NCI-H524 treated with DMSO at 0.1 percent for 48 hours (cell line): ENCODE measurements around the gene ATXN1.

Experiments
- DNase-seq: peaks from one replicate; lab custom pipeline; 2025; lab: John Stamatoyannopoulos, UW

Gene ATXN1

DNA sequence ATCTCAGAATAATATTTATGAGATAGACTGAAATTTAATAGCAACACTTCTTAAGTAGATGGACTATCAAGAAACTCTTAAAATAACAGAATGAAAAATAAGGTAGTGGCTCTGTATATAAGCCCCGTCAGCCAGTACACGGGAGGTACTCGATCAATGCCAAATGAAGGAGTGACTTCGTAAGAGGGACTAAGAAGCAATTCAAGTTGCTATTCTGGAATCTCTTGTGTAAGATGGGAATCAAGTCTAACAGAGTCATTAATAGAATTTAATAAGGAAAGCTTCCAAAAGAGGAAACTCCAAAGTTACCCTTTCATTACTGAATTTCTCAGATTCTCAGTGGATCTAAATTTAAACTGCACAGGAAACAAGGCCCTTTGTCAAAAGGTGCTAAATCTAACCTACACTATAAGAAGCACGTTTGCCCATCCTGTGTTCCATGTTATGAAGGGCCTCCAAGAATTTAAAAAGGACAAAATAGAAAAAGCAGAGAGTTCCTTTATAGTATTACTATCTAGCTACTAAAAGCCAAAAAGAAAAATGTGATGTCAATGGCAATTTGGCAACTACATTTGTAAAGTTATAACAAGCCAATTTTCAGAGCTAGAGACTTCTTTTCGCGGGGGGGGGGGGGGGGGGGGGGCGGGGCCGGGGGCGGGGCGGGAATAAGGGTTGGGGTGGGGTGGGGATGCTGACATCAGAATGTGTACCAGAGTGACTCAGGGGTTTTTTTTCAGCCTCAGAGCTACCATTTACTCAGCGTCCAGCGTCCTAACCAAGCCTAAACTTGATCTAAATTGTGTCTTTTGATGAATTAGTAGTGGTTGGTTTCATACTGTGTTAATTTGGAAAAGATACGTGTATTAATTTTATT, 322.3 kb downstream of the ATXN1 start:
- DNase-seq: no peak

DNA sequence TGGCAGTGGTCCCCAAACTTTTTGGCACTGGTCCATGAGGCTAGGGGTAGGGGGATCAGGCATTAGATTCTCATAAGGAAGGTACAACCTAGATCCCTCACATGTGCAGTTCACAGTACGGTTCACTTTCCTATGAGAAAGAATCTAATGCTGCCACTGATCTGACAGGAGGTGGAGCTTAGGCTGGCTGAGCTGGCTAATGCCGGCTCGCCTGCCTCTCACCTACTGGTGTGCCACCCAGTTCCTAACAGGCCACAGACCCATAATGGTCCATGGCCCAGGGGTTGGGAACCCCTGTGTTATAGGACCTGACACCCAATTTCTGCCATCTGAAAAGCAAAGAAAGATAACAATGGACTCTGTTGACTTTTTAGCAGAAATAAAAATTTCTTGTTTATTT, 323.3 kb downstream of the ATXN1 start:
- DNase-seq: no peak

DNA sequence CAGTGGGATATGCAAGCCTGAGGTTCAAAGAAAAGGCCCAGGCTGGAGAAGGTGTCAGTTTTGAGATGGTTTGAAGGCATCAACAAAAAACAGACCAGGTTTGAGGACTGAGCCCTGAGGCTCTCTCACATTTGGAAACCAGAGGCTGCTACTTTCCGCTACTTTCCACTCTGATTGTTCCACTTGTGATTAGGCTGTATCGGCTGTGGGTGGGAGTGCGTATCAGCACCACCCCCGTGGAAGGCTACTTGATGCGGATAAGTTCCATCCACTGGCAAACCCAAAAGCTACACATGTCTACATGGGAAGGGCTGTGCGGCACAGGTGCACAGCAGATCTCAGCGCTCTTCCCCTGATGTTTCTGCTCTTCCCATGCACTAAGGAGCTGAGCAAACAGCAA, 324.2 kb downstream of the ATXN1 start:
- no peak for DNase-seq

DNA sequence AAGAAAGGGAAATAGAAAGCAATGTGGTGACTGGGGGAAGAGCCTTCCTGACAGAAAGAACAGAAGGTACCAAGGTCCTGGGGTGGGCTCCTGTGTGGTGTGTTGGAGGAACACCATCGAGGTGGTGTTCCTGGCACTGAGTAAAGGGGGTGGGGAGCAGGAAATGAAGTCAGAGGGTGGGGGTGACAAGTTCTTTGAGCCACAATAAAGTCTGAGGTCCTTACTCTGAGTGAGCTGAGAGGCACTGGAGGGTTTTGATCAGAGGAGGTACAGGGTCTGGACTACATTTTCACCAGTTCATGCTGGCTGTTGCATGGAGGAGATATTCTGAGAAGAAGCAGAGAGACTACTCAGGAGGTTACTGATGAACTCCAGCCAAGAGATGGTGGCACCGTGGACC, 324.7 kb downstream of the ATXN1 start:
- DNase-seq: no peak

DNA sequence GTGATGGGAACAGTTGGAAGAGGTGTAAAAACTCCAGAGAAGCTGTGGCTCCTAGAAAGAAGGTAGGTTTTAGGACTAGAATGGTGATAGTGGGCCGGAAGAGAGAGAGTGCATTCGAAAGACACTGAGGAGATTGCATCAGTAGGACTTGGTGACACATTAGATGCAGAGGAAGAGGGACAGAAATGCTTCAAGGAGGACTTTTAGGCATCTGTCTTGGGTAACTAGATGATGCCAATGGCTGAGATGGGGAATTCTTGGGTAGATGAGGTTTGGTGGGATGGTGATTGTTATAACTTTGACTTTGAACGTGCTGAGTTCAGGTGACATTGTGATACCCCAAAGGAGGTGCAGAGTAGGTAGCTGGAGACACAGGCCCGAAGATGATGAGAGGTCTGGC, 326.4 kb downstream of the ATXN1 start:
- DNase-seq: no peak

DNA sequence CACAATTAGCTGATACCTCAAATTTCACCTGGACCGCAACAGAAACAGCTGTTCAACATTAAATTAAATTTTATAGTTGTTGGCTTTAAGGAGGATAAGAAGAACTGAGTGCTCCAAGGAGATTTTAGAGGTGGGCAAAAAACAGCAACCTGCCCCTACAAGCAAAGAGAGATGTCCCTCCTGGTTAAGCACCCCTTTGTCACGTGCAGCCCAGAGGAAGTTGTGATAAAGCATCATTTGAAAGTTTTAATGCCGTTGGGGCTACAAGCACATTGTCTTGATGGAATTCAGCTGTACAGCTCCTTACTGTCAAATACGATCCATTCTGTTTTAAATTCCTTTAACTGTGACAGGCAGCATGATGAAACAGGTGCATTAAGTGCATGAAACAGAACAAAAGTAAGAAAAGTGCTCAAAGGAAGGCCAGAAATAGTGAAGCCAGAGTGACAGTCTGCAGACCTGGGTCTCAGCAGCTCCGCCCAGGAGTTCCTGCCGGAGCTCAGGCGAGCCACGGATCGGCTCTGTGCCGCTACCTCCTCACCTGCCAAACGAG, 327.8 kb downstream of the ATXN1 start:
- DNase-seq: no peak

DNA sequence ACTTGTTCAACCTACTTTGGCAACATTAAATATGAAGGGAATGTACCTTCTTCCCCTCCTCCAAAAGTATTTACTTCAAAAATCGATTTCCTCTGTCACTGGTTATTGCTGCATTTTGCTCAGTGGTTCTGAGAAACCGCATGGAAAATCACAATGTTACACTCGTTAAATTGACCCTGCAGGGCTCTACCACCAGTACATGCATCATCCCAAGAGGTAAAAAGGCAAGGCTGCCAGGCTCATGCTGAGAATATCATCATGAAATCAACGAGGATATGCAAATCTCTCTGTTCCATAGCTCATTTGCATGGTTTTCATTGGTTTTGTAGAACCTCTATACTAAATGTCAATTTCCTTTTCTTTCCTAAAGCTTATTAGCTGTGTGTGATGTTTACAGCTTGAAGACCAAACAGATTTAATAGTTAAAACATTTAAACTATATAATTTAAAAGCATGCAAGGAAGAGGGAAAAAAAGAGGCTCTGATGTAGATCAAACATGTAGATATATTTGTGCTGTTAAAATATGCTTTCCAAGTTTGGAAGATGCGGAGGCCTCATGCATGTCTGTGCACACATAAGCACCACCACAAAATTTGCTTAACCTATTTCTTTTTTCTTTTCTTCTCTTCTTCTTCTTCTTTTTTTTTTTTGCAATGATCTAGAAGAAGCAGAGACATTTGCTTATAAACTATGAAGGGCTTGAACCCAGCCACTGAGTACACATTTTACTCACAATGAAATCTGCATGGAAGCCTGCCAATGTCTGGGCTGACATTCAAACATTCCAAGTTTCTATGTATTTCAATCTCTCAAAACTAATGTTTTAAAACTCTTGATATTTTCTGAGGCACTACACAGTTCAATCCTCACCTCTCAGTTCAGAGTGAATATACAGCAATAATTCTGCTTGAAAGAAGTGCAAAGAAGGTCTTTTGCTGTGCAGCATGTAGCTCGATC, 328.9 kb downstream of the ATXN1 start:
- no peak for DNase-seq

DNA sequence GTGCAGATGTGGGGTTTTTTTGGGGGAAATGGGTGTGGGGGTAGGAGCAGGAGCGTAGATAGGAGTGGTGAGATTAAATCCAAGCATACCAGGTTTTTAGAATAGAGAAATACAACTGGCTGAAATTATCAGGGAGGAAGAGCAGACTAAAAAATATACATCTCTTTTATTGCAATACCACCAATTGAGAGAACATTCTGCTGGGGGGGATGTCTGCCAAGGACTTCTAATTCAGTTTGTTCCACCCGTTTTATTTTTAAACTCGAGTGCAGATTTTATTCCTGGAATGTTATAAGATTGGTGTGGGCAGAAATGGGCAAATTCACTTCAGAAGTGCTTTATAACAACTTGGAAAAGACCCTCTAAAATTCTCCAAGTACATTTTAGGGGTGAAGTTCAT, 330.2 kb downstream of the ATXN1 start:
- DNase-seq: no peak

DNA sequence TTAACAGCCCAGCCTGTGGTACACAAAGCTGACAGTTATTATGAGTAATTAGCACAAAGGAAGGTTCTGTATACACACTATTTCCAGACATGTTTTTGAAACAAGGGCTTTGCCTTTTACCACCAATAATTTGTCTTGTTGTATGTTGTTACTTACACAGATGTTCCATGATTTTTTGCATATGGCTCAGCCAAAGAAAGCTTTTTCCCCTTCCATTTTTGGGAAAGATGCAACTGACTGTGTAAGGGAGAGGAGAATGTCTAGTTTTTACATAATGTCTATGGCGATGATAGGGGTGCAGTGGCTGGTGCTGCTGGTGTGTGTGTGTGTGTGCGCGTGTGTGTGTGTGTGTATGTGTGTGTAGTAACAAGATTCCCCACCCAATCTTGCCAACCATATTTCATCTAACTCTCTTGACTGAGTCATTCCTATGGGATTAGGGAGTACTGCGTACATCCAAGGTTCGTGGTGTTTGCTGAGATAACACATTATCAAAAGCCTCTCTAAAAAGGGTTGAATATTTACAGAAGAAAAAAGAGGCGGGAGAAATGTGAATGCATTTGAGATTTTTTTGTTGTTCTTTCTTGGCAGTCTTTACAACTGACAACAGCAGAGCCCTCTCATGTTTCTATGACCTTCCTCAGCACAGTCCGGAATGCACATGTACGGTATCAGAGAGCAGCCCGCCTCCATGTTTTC, 330.7 kb downstream of the ATXN1 start:
- DNase-seq: no peak

DNA sequence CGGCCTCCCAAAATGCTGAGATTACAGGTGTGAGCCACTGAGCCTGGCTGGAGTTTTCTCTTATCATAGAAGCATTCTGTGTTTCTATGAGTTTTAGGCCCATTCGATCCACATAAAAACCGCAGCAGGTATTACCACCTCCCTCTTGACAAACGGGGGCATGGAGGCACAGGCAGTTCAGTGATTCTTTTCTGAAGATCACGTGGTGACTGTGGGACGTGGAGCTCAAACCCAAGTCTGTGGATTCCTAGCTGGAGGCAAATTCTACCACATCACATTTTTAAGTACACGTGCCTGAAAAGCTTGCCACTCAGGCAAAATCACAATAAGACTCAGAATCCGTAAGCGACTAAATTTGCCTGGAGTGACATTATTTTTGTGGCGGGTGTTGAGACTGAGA, 331.6 kb downstream of the ATXN1 start:
- DNase-seq: no peak

DNA sequence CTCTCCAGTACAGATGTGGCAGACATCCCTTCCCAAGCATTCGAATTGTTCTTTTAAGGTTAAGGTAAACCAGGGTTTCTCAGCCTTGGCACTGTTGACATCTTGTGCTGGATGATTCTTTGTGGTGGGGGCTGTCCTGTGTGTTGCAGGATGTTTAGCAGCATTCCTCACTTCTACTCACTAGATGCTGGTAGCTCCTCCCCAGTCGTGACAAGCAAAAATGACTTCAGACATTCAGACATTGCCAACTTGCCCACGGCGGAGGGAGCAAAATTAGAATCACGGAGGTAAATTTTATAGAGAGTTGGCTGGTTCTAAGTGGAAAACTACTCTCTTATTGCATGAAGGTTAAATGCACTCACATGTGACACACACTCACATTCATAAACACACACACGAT, 334.1 kb downstream of the ATXN1 start:
- DNase-seq: no peak

DNA sequence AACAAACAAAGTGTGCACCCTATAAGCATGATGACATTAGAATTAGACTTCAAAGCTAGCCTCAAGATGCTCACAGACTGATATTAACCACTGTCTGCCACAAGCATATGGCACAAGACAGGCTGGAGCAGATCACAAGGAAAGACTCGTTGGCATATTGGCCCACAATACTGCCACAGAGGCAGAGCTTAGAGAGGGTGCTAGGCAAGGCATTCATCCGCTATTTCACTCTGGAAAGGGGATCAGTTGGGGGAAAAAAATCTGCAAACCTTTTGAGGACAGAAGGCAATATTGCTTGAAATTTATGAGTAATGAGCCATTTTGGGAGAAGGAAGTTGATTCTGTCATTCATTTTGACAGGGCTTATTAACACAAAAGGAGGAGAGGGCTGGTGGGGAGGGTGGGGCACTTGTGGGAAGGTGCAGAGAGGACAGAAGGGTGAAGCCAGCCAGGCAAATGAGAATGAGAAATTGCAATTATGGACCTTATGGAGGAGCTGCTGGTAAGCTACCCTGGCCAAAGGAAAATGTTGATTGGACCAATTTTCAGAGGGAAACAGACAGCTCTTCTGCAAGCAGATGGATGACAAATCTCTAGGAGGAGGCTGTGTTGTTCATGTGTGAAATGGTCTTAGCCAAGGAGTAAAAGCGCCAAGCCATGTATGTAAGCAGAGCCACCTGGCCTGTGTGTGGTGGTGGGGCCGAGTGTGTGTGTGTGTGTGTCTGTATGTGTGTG, 335.2 kb downstream of the ATXN1 start:
- DNase-seq: no peak

DNA sequence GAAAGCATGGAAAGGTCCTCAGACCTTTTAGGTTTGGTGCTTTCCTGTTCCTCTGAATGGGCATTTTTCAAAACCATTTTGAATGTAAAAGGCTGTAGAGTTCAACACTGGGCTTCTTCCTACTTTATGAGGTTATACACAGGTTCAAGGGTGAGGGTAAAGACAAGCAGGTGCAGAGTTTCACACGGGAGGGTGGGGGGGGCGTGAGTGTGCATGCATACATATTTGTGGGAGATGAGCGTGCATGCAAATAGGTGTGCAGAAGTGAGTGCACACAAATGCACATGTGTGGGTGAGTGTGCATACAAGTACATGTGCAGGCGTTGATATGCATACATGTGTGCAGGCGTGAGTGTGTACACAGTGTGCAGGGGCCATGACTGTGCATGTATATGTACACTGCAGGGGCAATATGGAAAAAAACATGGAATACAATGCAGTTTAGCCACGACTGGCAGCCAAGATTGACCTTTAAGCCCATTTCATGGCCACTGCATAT, 339.7 kb downstream of the ATXN1 start:
- no peak for DNase-seq

DNA sequence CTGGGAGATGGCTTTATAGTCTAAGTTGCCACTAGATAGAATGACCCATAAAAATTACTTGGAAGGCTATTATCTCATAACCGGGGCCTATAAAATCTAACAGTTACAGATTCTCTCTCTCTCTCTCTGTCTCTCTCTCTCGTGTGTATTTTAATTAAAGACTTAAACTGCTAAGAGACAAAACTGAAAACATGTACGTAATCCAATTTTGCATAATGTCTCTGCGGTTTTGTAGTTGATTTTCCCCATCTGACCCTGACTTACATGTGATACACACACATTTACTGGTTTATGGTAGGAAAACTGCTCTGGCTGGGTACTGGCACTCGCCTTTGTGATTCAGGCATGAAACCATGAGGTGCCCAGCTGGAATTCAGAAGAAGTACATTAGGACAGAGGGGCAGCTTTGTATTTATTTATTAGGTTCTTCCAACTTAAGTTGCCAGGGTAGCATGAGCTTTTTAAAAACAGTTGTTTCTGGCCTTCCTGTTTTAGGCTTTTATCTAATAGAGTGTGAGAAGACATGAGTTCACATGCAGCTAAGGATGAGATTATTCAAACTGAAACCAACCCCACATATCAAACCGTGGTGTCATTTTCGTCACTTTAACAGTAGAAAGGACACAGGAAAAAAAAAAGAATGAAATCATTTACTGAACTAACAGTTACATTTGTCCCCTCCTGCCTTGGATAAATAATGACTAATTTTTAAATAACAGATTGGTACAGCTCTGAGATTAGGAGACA, 340.4 kb downstream of the ATXN1 start:
- DNase-seq: no peak

DNA sequence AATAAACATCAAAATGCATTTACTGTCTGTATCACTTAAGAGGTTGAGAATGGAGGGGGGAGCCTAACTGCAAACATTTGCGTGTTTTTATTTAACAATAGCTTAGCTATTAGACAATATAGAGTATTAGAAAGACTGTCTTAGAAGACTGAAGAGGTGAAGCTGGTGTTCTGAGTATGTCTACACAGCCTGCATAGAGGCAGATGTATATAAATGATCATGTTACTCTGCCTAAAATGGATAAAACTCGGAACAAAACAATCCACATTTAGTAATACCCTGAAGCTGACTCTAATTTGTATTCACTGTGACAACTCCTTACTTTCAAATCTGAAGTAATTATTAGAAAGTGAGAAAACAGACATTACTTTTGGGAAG, 340.9 kb downstream of the ATXN1 start:
- DNase-seq: no peak

DNA sequence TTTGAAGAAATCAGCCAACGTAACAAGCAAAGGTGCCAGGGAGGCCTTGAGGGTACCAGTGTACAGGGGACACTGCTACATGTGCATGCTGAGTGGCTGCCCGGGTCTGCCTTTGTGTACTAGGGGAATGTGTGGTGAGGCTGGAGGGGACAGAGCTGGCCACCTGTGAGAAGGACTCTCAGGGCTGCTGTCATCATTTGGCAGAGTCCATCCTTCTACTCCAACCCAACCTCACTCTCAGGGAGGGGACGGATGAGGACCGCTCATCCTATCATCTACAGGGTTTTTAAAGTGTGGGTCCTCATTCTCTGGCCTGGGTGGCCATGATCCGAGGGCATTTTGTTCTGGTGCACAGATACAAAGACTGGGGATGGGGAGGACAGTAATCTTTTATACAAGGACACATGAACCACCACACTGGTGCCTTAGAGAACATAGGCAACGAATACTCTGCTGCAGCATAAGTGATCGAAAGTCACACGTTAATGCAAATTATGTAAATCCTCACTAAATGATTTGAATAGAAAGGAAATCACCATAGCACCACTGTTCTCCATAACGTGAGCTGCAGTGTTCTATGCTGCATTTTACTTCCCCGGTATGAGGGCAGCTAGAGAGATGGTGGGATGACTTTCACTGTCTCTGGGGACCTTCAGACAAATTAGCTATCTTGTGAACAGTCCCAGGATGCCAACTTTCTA, 341.5 kb downstream of the ATXN1 start:
- no peak for DNase-seq

DNA sequence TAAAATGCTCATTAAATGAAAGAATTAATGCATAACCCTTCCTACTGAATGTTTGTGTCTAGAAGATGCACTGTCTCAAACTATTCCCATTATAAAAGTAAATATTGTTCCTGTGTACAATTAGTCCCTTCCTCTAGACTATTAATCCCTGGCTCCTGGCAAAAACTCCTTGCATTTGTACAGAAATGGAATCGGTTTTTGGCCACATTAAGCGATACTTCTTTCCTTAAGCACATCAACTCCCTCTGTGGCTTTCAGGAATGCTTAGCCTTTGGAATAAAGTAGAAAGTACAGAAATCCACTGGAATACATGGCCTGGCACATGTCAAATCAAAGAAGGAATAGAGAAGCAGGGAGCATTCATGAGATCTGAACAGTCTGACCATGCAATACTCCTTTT, 343.1 kb downstream of the ATXN1 start:
- no peak for DNase-seq

DNA sequence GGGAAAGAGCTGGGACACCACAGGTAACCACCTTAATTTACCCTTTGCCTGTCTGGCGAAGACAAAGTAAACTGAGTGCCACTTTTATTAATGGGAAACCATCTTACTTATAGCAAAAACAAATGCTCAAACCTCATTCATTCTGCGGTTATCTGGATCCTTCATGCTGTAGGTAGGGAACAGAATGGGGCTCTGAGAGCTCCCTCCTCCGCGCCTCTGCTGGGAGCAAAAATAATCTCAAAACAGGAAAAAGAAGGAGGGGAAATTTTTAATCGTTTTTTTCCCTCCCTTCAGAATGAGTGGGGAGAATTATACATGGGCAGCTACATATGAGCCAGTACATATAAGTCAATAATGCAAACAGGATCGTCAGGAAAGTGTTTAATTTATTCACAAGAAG, 345.6 kb downstream of the ATXN1 start:
- no peak for DNase-seq

DNA sequence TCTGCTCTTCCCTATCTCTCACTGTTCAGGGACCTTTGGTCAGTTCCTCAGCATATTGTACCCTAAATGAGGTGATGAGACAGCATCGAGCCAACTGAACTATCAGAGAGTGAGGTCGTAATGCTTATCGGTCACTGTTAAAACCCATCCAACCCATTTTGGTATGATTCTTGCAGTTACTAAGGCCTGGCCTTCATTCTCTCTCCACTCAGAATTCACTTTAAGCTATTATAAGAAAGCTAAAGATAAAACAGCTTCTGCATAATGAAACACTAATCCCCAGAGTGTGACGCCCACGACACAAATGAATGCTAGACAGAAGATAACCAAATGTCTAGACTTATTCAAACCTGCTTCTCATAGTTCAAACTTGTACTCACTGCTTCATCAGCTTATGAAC, 347.1 kb downstream of the ATXN1 start:
- no peak for DNase-seq

DNA sequence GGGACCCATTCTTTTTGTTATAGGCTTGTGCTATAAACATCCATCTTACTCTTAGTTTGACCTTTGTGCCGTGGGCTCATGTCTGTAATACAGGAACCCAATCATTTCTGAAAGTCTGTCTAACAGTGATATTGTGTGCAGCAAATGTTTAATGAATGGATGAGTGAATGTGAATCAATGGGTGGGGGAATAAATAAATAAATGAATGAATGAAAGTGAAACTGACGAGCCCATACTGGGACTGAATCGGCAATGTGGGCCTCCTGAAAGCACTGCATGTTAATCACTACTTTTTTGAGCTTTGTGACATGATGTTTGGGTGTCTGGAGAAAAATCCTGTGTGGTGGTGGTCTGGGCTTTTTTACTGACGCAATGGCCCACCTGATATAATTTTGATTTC, 347.9 kb downstream of the ATXN1 start:
- DNase-seq: no peak
